Common myeloid progenitor, CD34-positive (primary cell): Measurements from ENCODE around the gene SMIM34.
"Not testable (repeated sequence)": the region's sequence is repeated elsewhere in the genome, so short reads cannot be mapped to it uniquely, and the experiment has no call there.

Experiments
- CTCF ChIA-PET: fragments of 350-600 bp; sonication (Branson Sonifier 250); formaldehyde crosslinking; loops from one replicate; lab custom pipeline; 2021; ENCODE audit warnings: antibody characterized with exemption; lab: Charles Lee
- POLR2A ChIA-PET: fragments of 350-600 bp; sonication (Branson Sonifier 250); formaldehyde crosslinking; loops from one replicate; lab custom pipeline; 2021; ENCODE audit warnings: antibody characterized with exemption; lab: Charles Lee
- DNase-seq, 3 donors: peaks; one replicate each; pipeline versions ENCODE4 v3.0.0 to v3.0.0-alpha.2; 2013
- H3K27ac ChIP-seq, 2 experiments: 1 replicate in 1 of 2; 2 replicates in 1 of 2; pipeline ENCODE4 v1.7.0; 2013; ENCODE audit warnings: inconsistent platforms in 2 of 2, low read length in 2 of 2, mild to moderate bottlenecking in 2 of 2, low read depth in 1 of 2, moderate library complexity in 1 of 2; ENCODE audit not compliant: severe bottlenecking in 2 of 2, insufficient read depth in 1 of 2, poor library complexity in 1 of 2
- H3K27me3 ChIP-seq, 5 experiments: replicated peaks in 2 of 5; 1 replicate in 3 of 5; 2 replicates in 2 of 5; pipeline versions ENCODE4 v1.6.1 to v1.7.0; 2013; ENCODE audit warnings: low read length in 4 of 5, mild to moderate bottlenecking in 2 of 5, moderate library complexity in 2 of 5, inconsistent platforms in 1 of 5; ENCODE audit not compliant: insufficient read depth in 5 of 5, control insufficient read depth in 4 of 5
- H3K36me3 ChIP-seq, 4 experiments: 1 replicate in 2 of 4; 2 replicates in 2 of 4; pipeline versions ENCODE4 v1.6.1 to v1.7.0; 2013; ENCODE audit warnings: low read length in 3 of 4, control low read depth in 1 of 4, mild to moderate bottlenecking in 1 of 4; ENCODE audit not compliant: control insufficient read depth in 4 of 4, insufficient read depth in 4 of 4
- H3K4me1 ChIP-seq, 4 experiments: 1 replicate in 3 of 4; 2 replicates in 1 of 4; pipeline versions ENCODE4 v1.6.1 to v1.7.1; 2013; ENCODE audit warnings: low read length in 3 of 4, mild to moderate bottlenecking in 3 of 4, control low read depth in 1 of 4, inconsistent platforms in 1 of 4, moderate library complexity in 1 of 4; ENCODE audit not compliant: control insufficient read depth in 4 of 4, insufficient read depth in 4 of 4; ENCODE audit errors: control extremely low read depth in 1 of 4
- H3K4me3 ChIP-seq, 7 experiments: 1 replicate in 4 of 7; 2 replicates in 3 of 7; pipeline versions ENCODE4 v1.5.1 to v1.7.0; 2013; ENCODE audit warnings: mild to moderate bottlenecking in 7 of 7, low read length in 6 of 7, moderate library complexity in 6 of 7, inconsistent platforms in 2 of 7, low read depth in 2 of 7, control low read depth in 1 of 7; ENCODE audit not compliant: insufficient read depth in 4 of 7, control insufficient read depth in 1 of 7; ENCODE audit errors: extremely low read depth in 1 of 7
- H3K9me3 ChIP-seq, 5 experiments: 1 replicate in 4 of 5; 2 replicates in 1 of 5; pipeline versions ENCODE4 v1.6.1 to v1.7.1; 2013; ENCODE audit warnings: low read length in 4 of 5, mild to moderate bottlenecking in 2 of 5, inconsistent platforms in 1 of 5, low read depth in 1 of 5, moderate library complexity in 1 of 5; ENCODE audit not compliant: control insufficient read depth in 4 of 5, insufficient read depth in 2 of 5; ENCODE audit errors: control extremely low read depth in 1 of 5
- WGBS: methylation state at CpG from one replicate; pipeline ENCODE4 v1.1.5; 2013; ENCODE audit not compliant: insufficient coverage; 5-methylcytosine and 5-hydroxymethylcytosine counted together

Gene SMIM34

DNA sequence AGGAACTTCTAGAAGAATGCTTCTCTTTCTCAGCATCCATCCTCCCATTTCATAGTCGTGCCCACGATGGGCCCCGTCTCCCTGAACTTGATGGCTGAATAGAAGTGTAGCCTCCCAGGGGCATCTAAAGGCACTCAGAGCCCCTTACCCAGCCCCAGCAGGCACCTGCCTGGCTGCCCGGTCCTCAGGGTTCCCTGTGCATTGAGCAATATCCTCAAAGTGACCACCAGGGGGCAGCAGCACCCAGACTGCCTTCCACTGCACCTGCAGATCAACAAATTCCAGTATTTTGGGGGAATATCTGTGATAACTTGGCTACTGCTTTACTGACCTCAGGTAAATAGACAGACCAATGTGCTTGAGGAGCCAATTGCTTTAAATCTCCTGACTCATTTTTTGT, 19.7 kb upstream of the SMIM34 start:
- DNase-seq, CTCF ChIA-PET, H3K9me3 ChIP-seq, H3K4me3 ChIP-seq, H3K4me1 ChIP-seq, H3K27me3 ChIP-seq, H3K27ac ChIP-seq, H3K36me3 ChIP-seq, POLR2A ChIA-PET: not testable (repeated sequence)
- no CpG with 5 or more reads among the region's 4 CpGs for WGBS

DNA sequence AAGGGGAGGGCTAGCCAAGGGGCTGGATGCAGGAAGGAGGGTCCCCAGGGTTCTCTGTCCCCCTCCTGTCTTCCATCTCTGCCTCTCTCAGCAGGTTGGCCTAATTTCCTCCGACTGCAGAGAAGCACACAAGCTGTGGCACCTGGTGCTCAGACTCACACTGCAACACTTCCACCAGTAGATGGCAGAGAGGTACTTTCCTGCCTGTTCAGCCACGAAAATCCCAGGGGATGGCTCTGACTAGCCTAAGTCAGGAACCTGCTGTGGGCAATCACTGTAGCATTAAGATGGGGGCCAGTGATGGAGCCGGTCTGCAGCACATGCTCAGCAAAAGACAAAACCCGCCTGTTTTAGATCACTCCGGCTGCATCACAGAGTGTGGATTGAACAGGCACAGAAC, 6.0 kb upstream of the SMIM34 start:
- CTCF ChIA-PET, H3K4me3 ChIP-seq, POLR2A ChIA-PET, H3K36me3 ChIP-seq, DNase-seq, H3K9me3 ChIP-seq, H3K27ac ChIP-seq, H3K27me3 ChIP-seq, H3K4me1 ChIP-seq: not testable (repeated sequence)
- no CpG with 5 or more reads among the region's 5 CpGs for WGBS

- H3K27ac ChIP-seq, H3K36me3 ChIP-seq, H3K9me3 ChIP-seq, H3K27me3 ChIP-seq, DNase-seq, H3K4me1 ChIP-seq, H3K4me3 ChIP-seq, CTCF ChIA-PET, POLR2A ChIA-PET: not testable (repeated sequence)
- no CpG with 5 or more reads among the region's 6 CpGs for WGBS
These were observed 4.7 kb upstream of the SMIM34 start for GRCh38 chr21:34428441-34428840.

- H3K27me3 ChIP-seq, POLR2A ChIA-PET, H3K27ac ChIP-seq, H3K9me3 ChIP-seq, H3K4me1 ChIP-seq, CTCF ChIA-PET, H3K36me3 ChIP-seq, DNase-seq, H3K4me3 ChIP-seq: not testable (repeated sequence)
- no CpG with 5 or more reads among the region's 8 CpGs for WGBS
These were observed 3.6 kb upstream of the SMIM34 start for GRCh38 chr21:34427339-34427738.

GRCh38 chr21:34417448-34418077, 6.2 kb downstream of the SMIM34 start:
- DNase-seq, H3K36me3 ChIP-seq, H3K27me3 ChIP-seq, H3K9me3 ChIP-seq, H3K4me3 ChIP-seq, POLR2A ChIA-PET, CTCF ChIA-PET, H3K27ac ChIP-seq, H3K4me1 ChIP-seq: not testable (repeated sequence)
- no CpG with 5 or more reads among the region's 5 CpGs for WGBS

GRCh38 chr21:34407294-34407693, 16.5 kb downstream of the SMIM34 start:
- H3K27ac ChIP-seq, CTCF ChIA-PET, H3K36me3 ChIP-seq, POLR2A ChIA-PET, H3K4me1 ChIP-seq, H3K4me3 ChIP-seq, H3K27me3 ChIP-seq, DNase-seq, H3K9me3 ChIP-seq: not testable (repeated sequence)
- no CpG with 5 or more reads among the region's 9 CpGs for WGBS

DNA sequence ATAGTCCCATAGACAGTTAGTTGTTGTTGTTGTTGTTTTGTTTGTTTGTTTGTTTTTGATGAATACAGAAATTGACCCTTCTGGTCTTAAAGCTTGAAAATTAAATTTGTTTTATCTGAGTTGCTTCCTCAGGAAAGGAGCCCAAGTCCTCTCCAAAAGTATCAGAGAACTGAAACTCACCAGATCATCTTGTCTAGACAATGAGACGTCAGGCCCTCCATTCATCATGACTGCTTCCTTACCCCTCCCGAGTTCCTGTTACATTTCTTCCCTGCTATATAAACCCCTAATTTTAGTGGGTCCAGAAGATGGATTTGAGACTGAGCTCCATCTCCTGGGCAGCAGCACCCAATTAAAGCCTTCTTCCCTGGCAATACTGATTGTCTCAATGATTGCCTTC, 17.1 kb downstream of the SMIM34 start:
- DNase-seq, H3K9me3 ChIP-seq, H3K4me1 ChIP-seq, H3K36me3 ChIP-seq, H3K27ac ChIP-seq, H3K4me3 ChIP-seq, POLR2A ChIA-PET, H3K27me3 ChIP-seq, CTCF ChIA-PET: not testable (repeated sequence)
- no CpG with 5 or more reads among the region's 2 CpGs for WGBS
